CD8-positive, alpha-beta memory T cell (primary cell): ENCODE data around the gene MORC2. TPM values are rescaled to one million over a fixed set of nuclear protein-coding genes. Genes with fewer than 3 reads are reported as not detected.

Source experiments
- CTCF ChIA-PET: fragments of 350-600 bp; sonication (Branson Sonifier 250); formaldehyde crosslinking; loops from one replicate; lab custom pipeline; 2021; ENCODE audit warnings: antibody characterized with exemption; lab: Charles Lee
- POLR2A ChIA-PET: fragments of 350-600 bp; sonication (Branson Sonifier 250); formaldehyde crosslinking; loops from one replicate; lab custom pipeline; 2021; ENCODE audit warnings: antibody characterized with exemption; lab: Charles Lee
- DNase-seq, 5 donors: peaks; one replicate each; pipeline versions ENCODE4 v3.0.0 to v3.0.0-alpha.2; 2020 to 2022; ENCODE audit warnings: mixed read lengths in 1 of 5
- H3K27ac ChIP-seq: one replicate; pipeline ENCODE4 v1.7.0; 2013; ENCODE audit warnings: low read depth, mild to moderate bottlenecking, low read length, moderate library complexity
- H3K27me3 ChIP-seq: 2 replicates; pipeline ENCODE4 v1.7.0; 2013; ENCODE audit warnings: low read length, mild to moderate bottlenecking; ENCODE audit not compliant: insufficient read depth, poor library complexity, severe bottlenecking
- H3K36me3 ChIP-seq: 2 replicates; pipeline ENCODE4 v1.7.0; 2013; ENCODE audit warnings: mild to moderate bottlenecking, low read length, moderate library complexity; ENCODE audit not compliant: insufficient read depth
- H3K4me1 ChIP-seq: 2 replicates; pipeline ENCODE4 v1.7.0; 2013; ENCODE audit warnings: mild to moderate bottlenecking, low read length, moderate library complexity; ENCODE audit not compliant: insufficient read depth
- H3K4me3 ChIP-seq: 2 replicates; pipeline ENCODE4 v1.7.0; 2013; ENCODE audit warnings: mild to moderate bottlenecking, low read length
- H3K9me3 ChIP-seq: 2 replicates; pipeline ENCODE4 v1.7.0; 2013; ENCODE audit warnings: mild to moderate bottlenecking, low read length
- H3K27ac Mint-ChIP-seq, 8 donors: one replicate each; pipeline ENCODE4 v1.8.0; 2020 to 2021; ENCODE audit warnings: mixed read lengths in 8 of 8, mild to moderate bottlenecking in 6 of 8, inconsistent platforms in 3 of 8, moderate library complexity in 3 of 8
- H3K27me3 Mint-ChIP-seq, 2 donors: one replicate each; pipeline ENCODE4 v1.8.0; 2020 to 2021; ENCODE audit warnings: mixed read lengths in 2 of 2, mild to moderate bottlenecking in 1 of 2, moderate library complexity in 1 of 2
- H3K36me3 Mint-ChIP-seq, 3 donors: one replicate each; pipeline ENCODE4 v1.8.0; 2020 to 2021; ENCODE audit warnings: mixed read lengths in 3 of 3, inconsistent platforms in 1 of 3, mild to moderate bottlenecking in 1 of 3
- H3K4me1 Mint-ChIP-seq, 3 donors: one replicate each; pipeline ENCODE4 v1.8.0; 2020 to 2021; ENCODE audit warnings: mixed read lengths in 3 of 3, inconsistent platforms in 1 of 3, mild to moderate bottlenecking in 1 of 3
- H3K4me3 Mint-ChIP-seq, 7 donors: one replicate each; pipeline ENCODE4 v1.8.0; 2020 to 2021; ENCODE audit warnings: mixed read lengths in 7 of 7, mild to moderate bottlenecking in 6 of 7, moderate library complexity in 4 of 7, inconsistent platforms in 2 of 7
- H3K9me3 Mint-ChIP-seq, 5 donors: one replicate each; pipeline ENCODE4 v1.8.0; 2020 to 2022; ENCODE audit warnings: mixed read lengths in 5 of 5, mild to moderate bottlenecking in 3 of 5, moderate library complexity in 2 of 5, inconsistent platforms in 1 of 5
- polyA plus RNA-seq: library from polyadenylated mRNA; unstranded; fragments of 300-500 nt; fragmentation: Illumina TruSeq; gene quantifications from one replicate; pipeline ENCODE4 v1.2.3, GENCODE V29; 2021
- total RNA-seq, 2 experiments: library from RNA; stranded (reverse); gene quantifications; one replicate each; pipeline ENCODE4 v1.2.3, GENCODE V29; 2021

MORC2 gene
- total and polyA plus RNA-seq, 3 experiments from 2014 or later: 13.0 to 29.9 (median 28.7) TPM

GRCh38 chr22:30885591-30885990 lies 83.0 kb downstream of the MORC2 start:
- no peaks in the 10 kb centered on the region for H3K9me3 ChIP-seq
- no peaks in the 10 kb centered on the region for H3K36me3 ChIP-seq
- peaks cover 0 to 20% (median 6%) of the 10 kb centered on the region in 3 donors for H3K36me3 Mint-ChIP-seq
- H3K27ac Mint-ChIP-seq: no peak overlapping the region
- CTCF ChIA-PET: interaction anchor here (0.9 kb wide), 1 partner anchor 184 kb away, joined by 3 read pairs; no protein-coding TSS in a partner anchor
- no peak overlapping the region for H3K4me3 ChIP-seq
- no peaks in the 10 kb centered on the region for H3K27me3 Mint-ChIP-seq
- H3K27me3 ChIP-seq: no peaks in the 10 kb centered on the region
- POLR2A ChIA-PET: no interaction called here
- no peak overlapping the region for H3K27ac ChIP-seq
- H3K4me1 ChIP-seq: no peaks in the 10 kb centered on the region
- H3K4me3 Mint-ChIP-seq: no peak overlapping the region
- no peaks in the 10 kb centered on the region for H3K4me1 Mint-ChIP-seq
- no peaks in the 10 kb centered on the region for H3K9me3 Mint-ChIP-seq
- no peak for DNase-seq

- no peak overlapping the region for H3K4me3 ChIP-seq
- H3K27ac ChIP-seq: no peak overlapping the region
- no peak for DNase-seq
- H3K27me3 Mint-ChIP-seq: no peaks in the 10 kb centered on the region
- H3K36me3 ChIP-seq: no peaks in the 10 kb centered on the region
- H3K4me1 Mint-ChIP-seq: no peaks in the 10 kb centered on the region
- no peaks in the 10 kb centered on the region for H3K9me3 ChIP-seq
- H3K4me3 Mint-ChIP-seq: no peak overlapping the region
- no peaks in the 10 kb centered on the region for H3K27me3 ChIP-seq
- ChIA-PET CTCF (no interaction called here), POLR2A (no interaction called here)
- H3K4me1 ChIP-seq: no peaks in the 10 kb centered on the region
- H3K9me3 Mint-ChIP-seq: no peaks in the 10 kb centered on the region
- H3K36me3 Mint-ChIP-seq: peaks cover 0 to 17% (median 6%) of the 10 kb centered on the region in 3 donors
- peak overlapping the region in 1 of 8 donors; percentile 14 for H3K27ac Mint-ChIP-seq
Measured at GRCh38 chr22:30885001-30885366, 83.6 kb downstream of the MORC2 start.

GRCh38 chr22:30884211-30885000 lies 84.2 kb downstream of the MORC2 start:
- no peaks in the 10 kb centered on the region for H3K36me3 ChIP-seq
- H3K27me3 ChIP-seq: no peaks in the 10 kb centered on the region
- no peaks in the 10 kb centered on the region for H3K27me3 Mint-ChIP-seq
- POLR2A ChIA-PET: no interaction called here
- CTCF ChIA-PET: no interaction called here
- H3K27ac ChIP-seq: no peak overlapping the region
- no peaks in the 10 kb centered on the region for H3K9me3 ChIP-seq
- H3K36me3 Mint-ChIP-seq: peaks cover 0 to 11% (median 6%) of the 10 kb centered on the region in 3 donors
- no peaks in the 10 kb centered on the region for H3K4me1 ChIP-seq
- peak in 1 of 5 donors; percentile 46 for DNase-seq
- H3K4me3 ChIP-seq: no peak overlapping the region
- H3K4me3 Mint-ChIP-seq: no peak overlapping the region
- no peaks in the 10 kb centered on the region for H3K9me3 Mint-ChIP-seq
- peak overlapping the region in 1 of 8 donors; percentile 50 for H3K27ac Mint-ChIP-seq
- no peaks in the 10 kb centered on the region for H3K4me1 Mint-ChIP-seq

- DNase-seq: peak in 1 of 5 donors; percentile 15
- H3K27ac Mint-ChIP-seq: no peak overlapping the region
- no peaks in the 10 kb centered on the region for H3K36me3 ChIP-seq
- H3K36me3 Mint-ChIP-seq: peaks cover 0 to 7% (median 3%) of the 10 kb centered on the region in 3 donors
- H3K27ac ChIP-seq: no peak overlapping the region
- no peaks in the 10 kb centered on the region for H3K9me3 ChIP-seq
- H3K4me3 Mint-ChIP-seq: no peak overlapping the region
- POLR2A ChIA-PET: no interaction called here
- no peak overlapping the region for H3K4me3 ChIP-seq
- CTCF ChIA-PET: no interaction called here
- H3K4me1 Mint-ChIP-seq: no peaks in the 10 kb centered on the region
- H3K27me3 ChIP-seq: no peaks in the 10 kb centered on the region
- H3K27me3 Mint-ChIP-seq: no peaks in the 10 kb centered on the region
- H3K9me3 Mint-ChIP-seq: no peaks in the 10 kb centered on the region
- H3K4me1 ChIP-seq: no peaks in the 10 kb centered on the region
Measured at GRCh38 chr22:30883586-30884145, 84.9 kb downstream of the MORC2 start.

- Mint-ChIP-seq H3K27ac (peak overlapping the region in 2 of 8 donors; percentile 24 to 44), H3K36me3 (peaks cover 0 to 6% (median 3%) of the 10 kb centered on the region in 3 donors), H3K4me3 (no peak overlapping the region), H3K4me1 (no peaks in the 10 kb centered on the region), H3K27me3 (peaks cover 0 to 2% of the 10 kb centered on the region in 2 donors), H3K9me3 (no peaks in the 10 kb centered on the region)
- no peaks in the 10 kb centered on the region for H3K36me3 ChIP-seq
- H3K27ac ChIP-seq: no peak overlapping the region
- POLR2A ChIA-PET: no interaction called here
- H3K27me3 ChIP-seq: no peaks in the 10 kb centered on the region
- DNase-seq: no peak
- H3K9me3 ChIP-seq: no peaks in the 10 kb centered on the region
- CTCF ChIA-PET: no interaction called here
- no peaks in the 10 kb centered on the region for H3K4me1 ChIP-seq
- H3K4me3 ChIP-seq: no peak overlapping the region
Measured at GRCh38 chr22:30882974-30883533, 85.5 kb downstream of the MORC2 start.

GRCh38 chr22:30882184-30882717 lies 86.3 kb downstream of the MORC2 start:
- no peak overlapping the region for H3K4me3 ChIP-seq
- no peaks in the 10 kb centered on the region for H3K4me1 ChIP-seq
- Mint-ChIP-seq H3K27me3 (peaks cover 0 to 3% of the 10 kb centered on the region in 2 donors), H3K36me3 (peaks cover 0 to 2% (median 0%) of the 10 kb centered on the region in 3 donors), H3K4me3 (no peak overlapping the region), H3K27ac (no peak overlapping the region), H3K9me3 (no peaks in the 10 kb centered on the region), H3K4me1 (no peaks in the 10 kb centered on the region)
- POLR2A ChIA-PET: no interaction called here
- H3K9me3 ChIP-seq: no peaks in the 10 kb centered on the region
- H3K27me3 ChIP-seq: no peaks in the 10 kb centered on the region
- peak overlapping the region; percentile 57 for H3K27ac ChIP-seq
- CTCF ChIA-PET: no interaction called here
- no peak for DNase-seq
- H3K36me3 ChIP-seq: no peaks in the 10 kb centered on the region

GRCh38 chr22:30881361-30882183 lies 87.0 kb downstream of the MORC2 start:
- ChIA-PET POLR2A (no interaction called here), CTCF (no interaction called here)
- H3K4me3 ChIP-seq: no peak overlapping the region
- no peaks in the 10 kb centered on the region for H3K4me1 Mint-ChIP-seq
- no peak overlapping the region for H3K27ac Mint-ChIP-seq
- no peaks in the 10 kb centered on the region for H3K9me3 ChIP-seq
- no peak overlapping the region for H3K4me3 Mint-ChIP-seq
- H3K36me3 Mint-ChIP-seq: peaks cover 0 to under 1% (median 0%) of the 10 kb centered on the region in 3 donors
- H3K36me3 ChIP-seq: no peaks in the 10 kb centered on the region
- peak overlapping the region; percentile 57 for H3K27ac ChIP-seq
- H3K4me1 ChIP-seq: no peaks in the 10 kb centered on the region
- DNase-seq: no peak
- H3K27me3 Mint-ChIP-seq: peaks cover 0 to 3% of the 10 kb centered on the region in 2 donors
- no peaks in the 10 kb centered on the region for H3K27me3 ChIP-seq
- no peaks in the 10 kb centered on the region for H3K9me3 Mint-ChIP-seq
